Measurements from ENCODE around the gene COX7B2.

- TF ChIP-seq CTCF (IDR thresholded peaks at IDR 0.05; ENCODE audit: insufficient read depth, low read length, poor library complexity, severe bottlenecking) = no peak
- TF ChIP-seq EZH2phosphoT487 (conservative IDR thresholded peaks at IDR 0.05; ENCODE audit: low read length) = no peak
These were observed 25.7 kb upstream of the COX7B2 start for GRCh38 chr4:46934726-46935125.

All from SU-DHL-6 (cell line).